Prostate gland (tissue), 2 donors: ENCODE data around the gene ABHD17C.

ENCODE experiments used
- CTCF ChIP-seq, 4 experiments: fragments of 200-600 bp in 2 of 4; fragments of 450-650 bp in 2 of 4; sonication (generic) in 2 of 4; IDR thresholded peaks; 1 replicate in 3 of 4; 2 replicates in 1 of 4; pipeline ENCODE4 v1.5.1; 2016 to 2019; ENCODE audit warnings: antibody characterized with exemption in 4 of 4, mild to moderate bottlenecking in 2 of 4, moderate library complexity in 2 of 4
- POLR2A ChIP-seq: fragments of 450-650 bp; IDR thresholded peaks from one replicate; pipeline ENCODE4 v1.6.1; 2016; ENCODE audit warnings: antibody characterized with exemption, mild to moderate bottlenecking
- POLR2AphosphoS5 ChIP-seq: sonication (generic); formaldehyde crosslinking; IDR thresholded peaks from one replicate; pipeline ENCODE4 v1.6.1; 2017; ENCODE audit warnings: antibody characterized with exemption

- TF ChIP-seq POLR2A (no peak), CTCF (IDR thresholded peaks at IDR 0.05) (no peak), POLR2AphosphoS5 (no peak)
Observed at GRCh38 chr15:80732167-80732566, 37.1 kb downstream of the ABHD17C start.
